ENCODE measurements around the gene TNFRSF1B.

Gene TNFRSF1B

GRCh38 chr1:12208764-12209494 lies 42.1 kb downstream of the TNFRSF1B start (continued):
- TF ChIP-seq AEBP2 (tag by site-specific recombination; IDR thresholded peaks at IDR 0.05; ENCODE audit: borderline replicate concordance) (no peak), ZFP41 (tag by site-specific recombination; IDR thresholded peaks at IDR 0.05; ENCODE audit: borderline replicate concordance) (no peak), ZBTB1 (tag by site-specific recombination; IDR thresholded peaks at IDR 0.05) (no peak), KLF10 (tag by site-specific recombination; IDR thresholded peaks at IDR 0.05) (no peak), ZNF791 (tag by site-specific recombination; IDR thresholded peaks at IDR 0.05) (no peak), ZNF48 (tag by site-specific recombination; IDR thresholded peaks at IDR 0.05) (no peak), ZNF768 (tag by site-specific recombination; IDR thresholded peaks at IDR 0.05) (no peak), BCL11B (tag by site-specific recombination; IDR thresholded peaks at IDR 0.05; ENCODE audit: low read depth) (no peak), ZNF184 (tag by site-specific recombination; IDR thresholded peaks at IDR 0.05) (no peak), ZNF133 (tag by site-specific recombination; IDR thresholded peaks at IDR 0.05) (no peak), MYNN (tag by site-specific recombination; IDR thresholded peaks at IDR 0.05; ENCODE audit: borderline replicate concordance) (no peak), TCF7L2 (IDR thresholded peaks at IDR 0.05; ENCODE audit: borderline replicate concordance, low read depth, low read length) (no peak), ZNF792 (tag by site-specific recombination; IDR thresholded peaks at IDR 0.05) (no peak), ZNF585B (tag by site-specific recombination; IDR thresholded peaks at IDR 0.05) (no peak), GFI1B (tag by site-specific recombination; IDR thresholded peaks at IDR 0.05) (no peak), ZNF626 (tag by site-specific recombination; IDR thresholded peaks at IDR 0.05) (no peak), ZNF132 (tag by site-specific recombination; IDR thresholded peaks at IDR 0.05; ENCODE audit: borderline replicate concordance) (no peak), ZNF354C (tag by site-specific recombination; IDR thresholded peaks at IDR 0.05; ENCODE audit: borderline replicate concordance, low read depth) (no peak), PATZ1 (tag by site-specific recombination; IDR thresholded peaks at IDR 0.05) (no peak), GLI2 (tag by site-specific recombination; IDR thresholded peaks at IDR 0.05; ENCODE audit: borderline replicate concordance, low read depth) (no peak), ZSCAN30 (tag by site-specific recombination; IDR thresholded peaks at IDR 0.05) (no peak), GLIS1 (tag by site-specific recombination; IDR thresholded peaks at IDR 0.05) (no peak; the same call in 1 of the 2 replicates), ZNF473 (tag by site-specific recombination; IDR thresholded peaks at IDR 0.05) (no peak), TSHZ1 (tag by site-specific recombination; IDR thresholded peaks at IDR 0.05; ENCODE audit: borderline replicate concordance) (no peak), ZNF157 (tag by site-specific recombination; IDR thresholded peaks at IDR 0.05) (no peak), ZNF18 (tag by site-specific recombination; IDR thresholded peaks at IDR 0.05) (no peak), HOXA7 (CRISPR knock-in tag; IDR thresholded peaks at IDR 0.05; ENCODE audit: borderline replicate concordance) (no peak), ZBTB21 (tag by site-specific recombination; IDR thresholded peaks at IDR 0.05) (no peak), ZNF169 (tag by site-specific recombination; IDR thresholded peaks at IDR 0.05) (no peak), ZNF571 (tag by site-specific recombination; IDR thresholded peaks at IDR 0.05) (no peak), ZNF266 (tag by site-specific recombination; IDR thresholded peaks at IDR 0.05; ENCODE audit: low read depth) (no peak), ZNF335 (tag by site-specific recombination; conservative IDR thresholded peaks at IDR 0.05) (0 out of 2 replicates have a peak, but pooled peaks have one; percentile 24), ZNF670 (tag by site-specific recombination; IDR thresholded peaks at IDR 0.05; ENCODE audit: low read depth) (no peak), ZNF549 (tag by site-specific recombination; IDR thresholded peaks at IDR 0.05) (no peak)

Data from HEK293 (cell line).